Stimulated activated memory B cell treated with anti-CD40 and anti-IgM and Interleukin-4, amounts not matched to agents 10 μg/mL and 1 μg/mL and 100 μg/mL, for 72 hours (primary cell): ENCODE results near the gene TRIO.

ENCODE experiments used
- ATAC-seq: fragments of 150-1000 bp; cut with Tn5 transposase; 2 replicates; pipeline ENCODE4 v1.10.0; 2021
- H3K27ac Mint-ChIP-seq: one replicate; pipeline ENCODE4 v1.8.0; 2022; ENCODE audit warnings: mild to moderate bottlenecking, mixed read lengths
- H3K27me3 Mint-ChIP-seq: one replicate; pipeline ENCODE4 v1.8.0; 2022; ENCODE audit warnings: mixed read lengths
- H3K36me3 Mint-ChIP-seq: one replicate; pipeline ENCODE4 v1.8.0; 2022; ENCODE audit warnings: mixed read lengths
- H3K4me1 Mint-ChIP-seq: one replicate; pipeline ENCODE4 v1.8.0; 2022; ENCODE audit warnings: mixed read lengths
- H3K4me3 Mint-ChIP-seq: one replicate; pipeline ENCODE4 v1.8.0; 2022; ENCODE audit warnings: mild to moderate bottlenecking, moderate library complexity, mixed read lengths
- H3K9me3 Mint-ChIP-seq: one replicate; pipeline ENCODE4 v1.8.0; 2022; ENCODE audit warnings: mixed read lengths

Gene TRIO

DNA sequence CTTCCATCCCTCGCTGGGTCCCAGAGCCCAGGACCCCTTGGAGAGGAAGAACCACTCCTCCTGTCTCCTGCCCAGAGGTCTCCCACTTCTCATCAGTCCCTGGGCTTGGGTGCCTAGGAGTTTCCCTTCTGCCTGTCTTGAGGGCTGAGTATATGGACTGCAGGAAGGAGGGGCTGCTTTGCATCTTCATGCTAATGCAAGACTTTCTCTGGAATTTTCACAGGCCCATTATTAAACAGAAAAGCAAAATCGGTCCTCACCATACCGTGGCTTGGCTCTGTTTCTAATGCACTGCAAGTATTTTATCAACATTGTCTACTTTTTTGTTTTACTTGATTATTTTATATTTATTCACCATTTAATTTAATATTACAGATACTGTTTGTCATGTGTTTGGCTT is 34.5 kb downstream of the TRIO start:
- Mint-ChIP-seq H3K9me3 (no peaks in the 10 kb centered on the region), H3K4me1 (peaks cover 55% of the 10 kb centered on the region), H3K4me3 (no peak overlapping the region), H3K27me3 (no peaks in the 10 kb centered on the region), H3K27ac (peak overlapping the region; percentile 45), H3K36me3 (no peaks in the 10 kb centered on the region)
- no peak for ATAC-seq

DNA sequence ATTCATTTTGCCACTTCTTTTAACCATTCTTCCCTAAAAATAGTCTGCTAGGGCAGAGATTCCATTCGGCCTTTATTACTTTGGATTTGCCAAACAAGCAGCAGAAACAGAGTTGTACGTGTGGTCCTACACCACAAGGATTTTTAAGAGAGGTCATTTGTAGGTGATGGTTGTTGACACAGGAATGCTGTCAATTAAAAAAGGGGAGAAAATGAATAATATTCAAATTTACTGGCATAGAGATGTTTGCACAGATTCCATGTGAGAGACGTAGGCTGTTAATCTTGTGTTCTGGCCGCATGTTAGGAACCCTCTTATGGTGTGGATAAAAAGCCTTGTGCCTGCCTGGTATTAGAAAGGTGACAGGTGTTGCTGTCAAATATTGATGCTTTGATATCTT is 34.9 kb downstream of the TRIO start:
- Mint-ChIP-seq H3K27ac (peak overlapping the region; percentile 45), H3K4me1 (peaks cover 55% of the 10 kb centered on the region)

DNA sequence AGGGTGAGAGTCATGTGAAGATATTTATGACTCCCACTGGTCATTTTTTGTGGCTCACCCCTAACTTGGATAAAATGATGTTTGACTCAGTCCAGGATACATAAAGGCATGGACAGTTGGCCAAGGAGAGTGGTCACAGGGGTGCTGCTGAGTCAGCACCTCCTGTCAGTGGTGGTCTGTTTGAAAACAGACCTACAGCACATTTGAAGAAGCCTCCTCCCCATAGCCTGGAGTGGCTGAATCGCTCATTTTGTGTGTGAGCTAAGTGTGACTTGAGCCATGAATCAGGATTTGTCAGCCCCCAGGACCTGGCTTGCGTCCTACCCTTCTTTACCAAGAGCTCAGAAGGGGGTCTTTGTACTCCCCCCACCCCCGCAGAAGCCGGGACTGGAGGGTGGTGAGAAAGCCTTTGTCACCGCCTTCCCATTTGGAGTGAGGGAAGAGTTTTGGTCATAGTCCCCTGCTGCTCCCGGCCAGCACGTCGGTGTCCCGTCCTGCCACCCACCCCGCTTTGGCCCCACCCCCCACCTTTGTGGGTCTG is 35.6 kb downstream of the TRIO start:
- ATAC-seq: no peak

More for the DNA sequence above, 34.9 kb downstream of the TRIO start:
- Mint-ChIP-seq H3K27me3 (no peaks in the 10 kb centered on the region), H3K9me3 (no peaks in the 10 kb centered on the region), H3K36me3 (no peaks in the 10 kb centered on the region), H3K4me3 (no peak overlapping the region)
- ATAC-seq: no peak

DNA sequence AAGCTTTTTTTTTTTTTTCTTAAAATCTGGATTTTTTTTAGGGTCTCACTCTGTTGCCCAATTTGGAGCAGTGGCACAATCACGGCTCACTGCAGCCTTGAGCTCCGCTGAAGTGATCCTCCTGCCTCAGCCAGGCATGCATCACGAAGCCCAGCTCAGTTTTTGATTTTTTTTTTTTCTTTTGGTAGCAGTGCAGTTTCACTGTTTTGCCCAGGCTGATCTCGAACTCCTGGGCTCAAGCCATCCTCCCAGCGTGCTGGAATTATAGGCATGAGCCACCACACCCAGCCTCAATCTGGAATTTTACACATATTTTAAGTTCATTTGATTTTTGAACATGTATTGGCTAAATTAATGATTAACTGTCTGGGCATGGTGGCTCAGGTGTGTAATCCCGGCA is 36.3 kb downstream of the TRIO start:
- no peak overlapping the region for H3K4me3 Mint-ChIP-seq
- H3K4me1 Mint-ChIP-seq: peaks cover 55% of the 10 kb centered on the region
- H3K27ac Mint-ChIP-seq: no peak overlapping the region
- no peaks in the 10 kb centered on the region for H3K36me3 Mint-ChIP-seq
- no peaks in the 10 kb centered on the region for H3K27me3 Mint-ChIP-seq
- no peak for ATAC-seq
- H3K9me3 Mint-ChIP-seq: no peaks in the 10 kb centered on the region

More for the DNA sequence above, 35.6 kb downstream of the TRIO start:
- Mint-ChIP-seq H3K27ac (no peak overlapping the region), H3K36me3 (no peaks in the 10 kb centered on the region), H3K4me1 (peaks cover 55% of the 10 kb centered on the region), H3K9me3 (no peaks in the 10 kb centered on the region), H3K4me3 (no peak overlapping the region), H3K27me3 (no peaks in the 10 kb centered on the region)

DNA sequence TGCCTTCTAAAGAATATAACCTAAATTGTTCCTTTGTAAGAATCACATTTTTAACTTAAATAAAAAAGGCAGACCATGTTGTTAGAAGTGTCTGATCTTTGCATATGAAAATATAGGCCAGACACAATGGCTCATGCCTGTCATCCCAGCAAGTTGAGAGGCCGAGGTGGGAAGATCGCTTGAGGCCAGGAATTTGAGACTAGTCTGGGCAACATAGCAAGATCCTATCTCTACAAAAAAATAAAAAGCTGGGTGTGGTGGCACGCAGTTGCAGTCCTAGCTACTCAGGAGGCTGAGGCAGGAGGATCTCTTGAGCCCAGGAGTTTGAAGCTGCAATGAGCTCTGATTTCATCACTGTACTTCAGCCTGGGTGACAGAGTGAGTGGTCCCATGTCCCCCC is 37.3 kb downstream of the TRIO start:
- no peak for ATAC-seq
- H3K4me1 Mint-ChIP-seq: peaks cover 63% of the 10 kb centered on the region
- H3K9me3 Mint-ChIP-seq: no peaks in the 10 kb centered on the region

DNA sequence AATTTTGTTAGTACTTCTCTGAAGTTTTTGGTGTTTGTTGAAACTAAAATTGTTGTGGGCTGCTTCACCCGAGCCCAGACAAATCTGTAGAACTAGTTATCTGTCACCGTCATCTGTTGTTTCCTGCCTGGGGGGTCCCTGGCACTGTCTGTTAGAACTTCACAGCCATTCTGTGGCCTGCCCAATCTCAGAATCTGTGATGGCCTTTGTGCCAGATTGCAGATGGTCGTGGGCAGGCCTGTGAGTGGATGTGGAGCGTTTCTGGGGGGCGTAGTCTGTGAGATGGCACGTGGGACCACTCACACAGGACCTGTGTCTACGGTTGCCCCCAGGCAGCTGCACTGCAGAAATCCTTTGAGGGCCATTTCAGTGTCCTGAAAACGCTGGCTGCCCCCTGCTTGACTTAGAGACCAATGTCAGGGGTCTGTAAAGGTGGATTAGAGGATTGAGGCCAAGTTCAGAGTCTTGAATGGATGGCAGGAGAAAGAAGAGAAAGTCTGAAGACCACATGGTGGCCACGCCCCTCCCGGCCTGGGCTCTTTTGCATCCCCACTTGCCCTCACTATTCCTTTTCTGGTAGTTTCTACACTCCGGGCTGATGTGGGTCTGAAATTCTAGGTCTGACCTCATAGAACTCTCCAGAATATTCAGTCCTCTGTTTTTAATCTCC is 38.3 kb downstream of the TRIO start:
- Mint-ChIP-seq H3K27me3 (no peaks in the 10 kb centered on the region), H3K4me3 (no peak overlapping the region), H3K36me3 (no peaks in the 10 kb centered on the region), H3K4me1 (peaks cover 73% of the 10 kb centered on the region), H3K9me3 (no peaks in the 10 kb centered on the region), H3K27ac (peak overlapping the region; percentile 19)
- no peak for ATAC-seq

More for the DNA sequence above, 37.3 kb downstream of the TRIO start:
- Mint-ChIP-seq H3K27me3 (no peaks in the 10 kb centered on the region), H3K4me3 (no peak overlapping the region), H3K27ac (peak overlapping the region; percentile 19), H3K36me3 (no peaks in the 10 kb centered on the region)

DNA sequence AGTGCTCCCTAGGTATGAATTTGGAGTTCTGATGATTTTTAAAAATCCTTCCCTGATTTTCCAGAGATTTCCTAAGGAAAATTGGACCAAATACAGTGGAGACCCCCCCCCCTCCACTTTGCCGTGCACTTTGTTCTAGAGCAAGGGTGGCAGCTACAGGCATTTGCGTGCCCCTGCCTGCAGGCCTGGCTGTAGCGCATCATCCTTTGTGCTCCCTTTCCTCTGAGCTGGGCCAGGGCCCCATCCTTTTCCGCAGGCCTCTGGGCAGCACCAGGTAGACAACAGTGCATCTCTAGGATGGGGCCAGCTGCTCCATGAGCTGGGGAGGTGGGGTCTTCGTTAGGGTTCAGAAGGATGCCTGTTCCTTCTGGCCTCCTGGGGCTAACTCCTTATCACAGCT is 39.6 kb downstream of the TRIO start:
- no peak overlapping the region for H3K4me3 Mint-ChIP-seq
- no peaks in the 10 kb centered on the region for H3K27me3 Mint-ChIP-seq
- peaks cover 78% of the 10 kb centered on the region for H3K4me1 Mint-ChIP-seq

DNA sequence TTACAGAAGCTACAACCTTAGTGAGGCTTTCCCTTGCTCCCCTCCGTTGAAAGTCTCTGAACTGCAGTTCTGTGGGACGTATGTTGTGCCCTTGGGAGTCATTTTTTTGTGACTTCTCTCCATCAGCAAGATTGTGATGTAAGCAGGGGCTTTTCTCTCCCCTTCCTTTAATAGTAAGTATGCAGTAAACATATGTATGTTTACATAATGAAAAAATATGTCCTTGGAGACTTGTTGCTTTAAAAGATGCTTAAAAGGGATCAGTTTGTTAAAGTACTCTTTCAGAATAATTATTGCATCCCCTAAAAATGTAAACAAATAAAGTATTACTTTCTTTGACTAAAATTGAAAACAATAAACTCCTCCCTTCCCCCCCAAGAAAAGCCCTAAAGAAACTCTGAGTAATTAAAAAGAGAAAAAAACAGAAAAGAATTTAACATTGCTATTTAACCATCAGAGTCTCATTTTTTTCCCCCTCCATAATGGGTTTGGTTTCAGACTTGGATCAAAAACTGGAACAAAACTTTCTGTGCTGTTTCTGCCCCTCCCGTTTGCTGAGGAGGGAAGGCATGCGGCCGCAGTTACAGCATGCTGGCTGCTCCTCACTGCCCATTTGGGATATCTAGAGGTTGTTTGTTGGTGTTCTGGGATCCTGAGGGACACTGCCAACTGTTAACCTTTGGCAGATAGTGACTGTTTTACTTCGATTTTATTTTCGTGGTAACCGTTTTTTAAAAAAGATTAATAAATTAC is 40.2 kb downstream of the TRIO start:
- Mint-ChIP-seq H3K4me1 (peaks cover 77% of the 10 kb centered on the region), H3K9me3 (no peaks in the 10 kb centered on the region), H3K4me3 (no peak overlapping the region), H3K36me3 (no peaks in the 10 kb centered on the region), H3K27me3 (no peaks in the 10 kb centered on the region), H3K27ac (peak overlapping the region; percentile 3)
- ATAC-seq: no peak

More for the DNA sequence above, 39.6 kb downstream of the TRIO start:
- ATAC-seq: no peak
- Mint-ChIP-seq H3K36me3 (no peaks in the 10 kb centered on the region), H3K27ac (peak overlapping the region; percentile 3), H3K9me3 (no peaks in the 10 kb centered on the region)

DNA sequence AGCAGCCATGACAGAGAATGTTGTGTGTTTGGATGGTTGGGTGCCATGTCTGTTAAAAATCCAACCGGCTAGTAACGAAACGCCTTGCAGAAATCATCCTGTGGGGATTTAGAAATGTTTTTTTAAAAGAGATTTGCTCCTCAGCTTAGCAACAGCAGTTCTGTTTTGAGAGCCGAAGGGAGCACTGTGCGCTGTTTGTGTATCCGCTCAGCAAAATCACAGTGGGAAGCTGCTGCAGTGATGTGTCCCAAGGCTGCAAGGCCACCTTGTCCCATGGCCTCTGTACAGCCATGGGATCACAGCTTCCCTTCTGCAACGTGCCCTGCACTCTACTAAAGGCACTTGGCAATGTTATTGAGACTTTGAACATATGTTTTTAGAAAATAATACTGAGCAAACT is 40.9 kb downstream of the TRIO start:
- Mint-ChIP-seq H3K9me3 (no peaks in the 10 kb centered on the region), H3K27ac (peak overlapping the region; percentile 3), H3K4me1 (peaks cover 79% of the 10 kb centered on the region), H3K36me3 (no peaks in the 10 kb centered on the region), H3K4me3 (no peak overlapping the region), H3K27me3 (no peaks in the 10 kb centered on the region)
- ATAC-seq: no peak

DNA sequence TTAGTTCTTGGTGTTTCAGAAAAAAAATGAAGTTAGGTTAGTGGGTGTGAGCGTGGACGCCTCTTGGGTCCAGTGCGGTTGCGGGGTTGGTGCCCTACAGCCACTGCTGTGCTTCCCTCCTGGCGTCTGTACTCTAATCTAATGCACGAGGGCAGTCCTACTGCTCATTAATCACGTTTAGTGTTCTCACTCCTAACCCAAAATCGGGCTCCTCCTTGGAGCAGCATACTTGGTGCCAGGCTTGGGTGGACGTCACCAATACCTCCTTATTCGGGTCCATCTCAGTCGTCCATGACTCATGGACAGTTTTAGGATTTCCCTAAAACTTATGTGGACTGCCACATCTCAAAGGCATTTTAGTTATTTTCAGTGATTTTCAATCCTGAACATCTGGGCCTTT is 41.6 kb downstream of the TRIO start:
- Mint-ChIP-seq H3K27me3 (no peaks in the 10 kb centered on the region), H3K9me3 (no peaks in the 10 kb centered on the region), H3K36me3 (no peaks in the 10 kb centered on the region), H3K4me1 (peaks cover 85% of the 10 kb centered on the region), H3K27ac (peak overlapping the region; percentile 3), H3K4me3 (no peak overlapping the region)
- ATAC-seq: no peak

DNA sequence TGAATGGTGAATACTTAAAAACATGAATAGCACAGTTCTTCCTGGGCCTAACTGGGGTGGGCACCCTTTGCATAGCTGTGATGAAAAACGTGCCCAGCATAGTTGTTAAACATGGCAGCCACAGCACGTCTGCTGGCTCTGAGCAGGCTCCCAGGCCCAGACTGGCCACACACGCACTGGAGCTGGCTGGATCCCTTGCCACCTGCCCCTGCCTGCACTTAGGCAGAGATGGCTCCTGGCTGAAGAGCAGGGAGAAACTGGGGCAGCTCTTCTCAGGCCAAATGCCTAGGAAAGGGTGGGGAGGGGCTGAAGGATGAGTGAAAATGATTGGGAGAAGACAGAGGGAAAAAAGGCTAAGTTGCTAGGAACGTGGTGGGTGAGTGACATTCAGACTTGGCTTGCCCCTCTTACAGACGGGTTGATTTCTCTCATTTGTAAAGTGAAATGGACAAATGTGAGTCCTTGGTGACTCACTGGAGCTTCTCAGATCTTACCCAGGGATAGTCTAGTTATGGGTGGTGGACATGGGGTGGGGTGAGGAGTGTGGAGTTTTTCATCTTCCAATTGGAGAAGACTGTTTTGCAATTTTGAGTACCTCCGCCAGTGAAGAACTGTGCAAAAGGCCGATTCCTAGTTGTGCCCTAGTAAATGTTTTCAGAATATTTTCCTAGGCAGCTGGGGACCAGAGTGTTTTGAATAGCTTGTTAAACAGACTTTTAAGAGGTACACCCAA is 42.4 kb downstream of the TRIO start:
- Mint-ChIP-seq H3K4me1 (peaks cover 93% of the 10 kb centered on the region), H3K4me3 (no peak overlapping the region), H3K27me3 (no peaks in the 10 kb centered on the region), H3K27ac (peak overlapping the region; percentile 23), H3K9me3 (no peaks in the 10 kb centered on the region), H3K36me3 (no peaks in the 10 kb centered on the region)
- ATAC-seq: peak; percentile 24

DNA sequence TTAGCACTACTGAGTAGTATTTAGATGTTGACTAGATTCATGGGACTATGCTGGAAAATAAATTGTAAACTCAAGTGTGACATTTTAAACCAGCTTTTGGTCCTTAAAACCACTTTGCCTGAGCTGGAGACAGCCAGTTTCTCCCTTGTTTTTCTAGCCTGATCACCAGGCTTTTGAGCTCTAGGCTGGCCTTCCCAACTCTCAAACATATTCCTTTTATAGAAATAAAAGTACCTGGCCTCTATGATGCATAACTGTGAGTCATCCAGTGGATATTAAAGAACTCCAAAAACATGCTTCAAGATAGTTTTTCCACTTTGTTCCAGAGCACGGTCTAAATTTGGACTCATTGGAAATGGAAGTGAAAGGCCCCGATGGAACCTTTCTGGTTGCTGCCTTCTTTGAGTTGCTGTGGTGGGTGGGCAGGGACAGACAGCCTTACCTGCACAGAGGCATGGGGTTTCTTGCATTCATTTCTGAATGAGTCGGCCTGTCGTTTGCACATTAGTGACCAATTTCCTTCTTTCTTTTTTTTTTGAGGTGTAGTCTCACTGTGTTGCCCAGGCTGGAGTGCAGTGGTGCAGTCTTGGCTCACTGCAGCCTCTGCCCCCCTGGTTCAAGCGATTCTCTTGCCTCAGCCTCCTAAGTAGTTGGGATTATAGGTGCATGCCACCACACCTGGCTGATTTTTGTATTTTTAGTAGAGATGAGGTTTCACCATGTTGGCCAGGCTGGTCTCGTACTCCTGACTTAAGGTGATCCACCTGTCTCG is 43.1 kb downstream of the TRIO start:
- H3K36me3 Mint-ChIP-seq: no peaks in the 10 kb centered on the region
- no peaks in the 10 kb centered on the region for H3K27me3 Mint-ChIP-seq
- peak overlapping the region; percentile 74 for H3K27ac Mint-ChIP-seq
- no peak overlapping the region for H3K4me3 Mint-ChIP-seq
- no peaks in the 10 kb centered on the region for H3K9me3 Mint-ChIP-seq
- ATAC-seq: no peak
- peaks cover 98% of the 10 kb centered on the region for H3K4me1 Mint-ChIP-seq

DNA sequence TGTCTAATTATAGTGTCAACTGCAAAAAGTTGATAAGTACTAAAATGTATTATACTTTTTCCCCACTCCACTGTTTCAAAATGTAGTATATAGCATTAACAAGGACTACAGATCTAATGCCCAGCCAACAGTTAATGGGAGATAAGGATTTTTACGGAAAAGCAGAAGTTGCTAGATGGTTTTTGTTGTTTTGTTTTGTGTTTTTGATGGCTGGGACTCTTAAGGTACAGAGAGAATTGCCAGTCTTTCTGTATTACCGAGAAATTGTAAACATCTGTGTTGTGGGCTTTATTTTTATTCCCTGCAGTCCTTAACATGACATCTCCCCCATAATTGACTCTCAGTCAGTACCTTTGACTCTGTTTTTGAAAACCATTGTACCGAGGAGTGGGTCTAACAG is 44.0 kb downstream of the TRIO start:
- Mint-ChIP-seq H3K27me3 (no peaks in the 10 kb centered on the region), H3K36me3 (no peaks in the 10 kb centered on the region), H3K4me3 (no peak overlapping the region), H3K4me1 (peaks cover 93% of the 10 kb centered on the region), H3K27ac (peak overlapping the region; percentile 74), H3K9me3 (no peaks in the 10 kb centered on the region)
- no peak for ATAC-seq

DNA sequence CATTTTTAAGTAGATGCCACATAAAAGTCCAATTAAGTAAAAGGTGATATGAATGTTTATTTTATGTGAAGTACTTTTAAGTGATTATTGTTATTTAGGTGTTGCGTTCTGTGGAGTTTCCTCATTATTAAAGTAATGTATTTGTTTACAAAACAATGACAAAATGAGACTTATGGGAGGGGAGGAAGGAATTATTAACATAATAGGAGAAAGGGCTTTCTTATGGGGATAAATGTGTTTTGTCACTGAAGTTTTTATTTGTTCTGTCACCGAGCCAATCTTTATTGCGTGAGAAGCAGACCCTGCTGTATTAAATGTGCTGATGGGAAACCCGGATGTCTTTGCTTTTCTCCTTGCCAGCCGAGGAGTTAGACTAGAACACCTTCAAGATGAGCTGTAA is 44.5 kb downstream of the TRIO start:
- Mint-ChIP-seq H3K4me1 (peaks cover 91% of the 10 kb centered on the region), H3K4me3 (no peak overlapping the region), H3K27me3 (no peaks in the 10 kb centered on the region), H3K9me3 (no peaks in the 10 kb centered on the region), H3K36me3 (no peaks in the 10 kb centered on the region), H3K27ac (peak overlapping the region; percentile 74)
- ATAC-seq: no peak

DNA sequence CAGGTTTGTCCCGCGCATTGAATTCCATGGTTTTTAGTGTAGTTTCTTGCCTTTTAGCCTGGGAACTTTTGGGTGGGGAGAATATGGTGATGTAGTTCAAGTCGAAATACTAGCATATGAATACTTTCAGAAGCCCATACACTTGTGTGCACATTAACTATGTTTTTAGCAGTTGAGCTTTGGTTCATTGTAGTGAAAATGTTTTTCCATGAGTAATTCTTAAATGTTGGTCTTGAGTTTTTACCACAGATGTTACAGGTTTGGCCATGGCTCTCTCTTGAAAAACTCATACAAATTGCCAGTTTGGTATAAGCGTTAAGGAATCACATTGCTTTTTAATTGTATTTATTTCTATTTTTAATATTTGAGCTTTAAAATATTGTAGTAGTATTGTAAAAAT is 45.6 kb downstream of the TRIO start:
- H3K4me1 Mint-ChIP-seq: peaks cover 82% of the 10 kb centered on the region
- H3K36me3 Mint-ChIP-seq: no peaks in the 10 kb centered on the region
- no peak for ATAC-seq
- no peaks in the 10 kb centered on the region for H3K27me3 Mint-ChIP-seq
- H3K27ac Mint-ChIP-seq: peak overlapping the region; percentile 27
- no peaks in the 10 kb centered on the region for H3K9me3 Mint-ChIP-seq
- H3K4me3 Mint-ChIP-seq: no peak overlapping the region
